DMS79 (cell line): Measurements from ENCODE around the gene RFC4.
"Not testable (repeated sequence)": the region's sequence is repeated elsewhere in the genome, so short reads cannot be mapped to it uniquely, and the experiment has no call there.

ENCODE experiments used
- DNase-seq: peaks from one replicate; lab custom pipeline; 2025; lab: John Stamatoyannopoulos, UW

Gene RFC4

GRCh38 chr3:186806089-186807055 lies at the start of gene RFC4:
TSS of gene RFC4 (minus strand) at chr3:186806482. CDS start at chr3:186804713, 1,769 bp downstream.
- DNase-seq, result peak; percentile 58

GRCh38 chr3:186854954-186855353 lies 48.7 kb upstream of the RFC4 start:
- DNase-seq, result no peak

DNA sequence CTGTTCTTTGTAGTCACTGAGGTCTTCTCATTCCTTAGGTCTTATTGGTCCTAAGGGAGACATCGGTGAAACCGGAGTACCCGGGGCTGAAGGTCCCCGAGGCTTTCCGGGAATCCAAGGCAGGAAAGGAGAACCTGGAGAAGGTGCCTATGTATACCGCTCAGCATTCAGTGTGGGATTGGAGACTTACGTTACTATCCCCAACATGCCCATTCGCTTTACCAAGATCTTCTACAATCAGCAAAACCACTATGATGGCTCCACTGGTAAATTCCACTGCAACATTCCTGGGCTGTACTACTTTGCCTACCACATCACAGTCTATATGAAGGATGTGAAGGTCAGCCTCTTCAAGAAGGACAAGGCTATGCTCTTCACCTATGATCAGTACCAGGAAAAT lies 47.9 kb upstream of the RFC4 start:
- DNase-seq, result no peak

DNA sequence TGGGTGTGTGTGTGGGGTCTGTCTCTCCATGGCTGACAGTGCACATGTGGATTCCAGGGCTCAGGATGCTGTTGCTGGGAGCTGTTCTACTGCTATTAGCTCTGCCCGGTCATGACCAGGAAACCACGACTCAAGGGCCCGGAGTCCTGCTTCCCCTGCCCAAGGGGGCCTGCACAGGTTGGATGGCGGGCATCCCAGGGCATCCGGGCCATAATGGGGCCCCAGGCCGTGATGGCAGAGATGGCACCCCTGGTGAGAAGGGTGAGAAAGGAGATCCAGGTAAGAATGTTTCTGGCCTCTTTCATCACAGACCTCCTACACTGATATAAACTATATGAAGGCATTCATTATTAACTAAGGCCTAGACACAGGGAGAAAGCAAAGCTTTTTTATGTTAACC lies 46.7 kb upstream of the RFC4 start:
- no peak for DNase-seq

- not testable (repeated sequence) for DNase-seq
Observed at GRCh38 chr3:186851835-186852234, 45.6 kb upstream of the RFC4 start.

GRCh38 chr3:186849374-186849975 lies 43.2 kb upstream of the RFC4 start:
- peak; percentile 23 for DNase-seq

DNA sequence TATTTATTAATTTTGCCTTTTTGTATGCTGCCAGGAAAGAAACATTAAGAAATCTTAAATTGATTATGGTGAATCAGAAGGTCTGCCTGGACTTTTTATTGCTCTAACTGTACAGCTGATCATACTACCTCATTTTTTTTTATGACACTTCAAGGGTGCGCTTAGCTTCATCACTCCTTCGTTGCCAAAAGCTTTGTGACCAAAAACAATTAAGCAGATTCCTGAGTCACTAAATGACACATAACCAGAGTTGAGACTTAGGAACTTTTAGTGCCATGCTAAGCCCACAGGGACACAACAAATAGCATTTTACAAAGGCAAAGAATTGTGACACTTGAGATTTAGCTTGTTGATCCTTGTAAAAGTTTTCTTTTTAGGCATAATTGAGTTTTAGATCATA lies 41.2 kb upstream of the RFC4 start:
- DNase-seq, result no peak

DNA sequence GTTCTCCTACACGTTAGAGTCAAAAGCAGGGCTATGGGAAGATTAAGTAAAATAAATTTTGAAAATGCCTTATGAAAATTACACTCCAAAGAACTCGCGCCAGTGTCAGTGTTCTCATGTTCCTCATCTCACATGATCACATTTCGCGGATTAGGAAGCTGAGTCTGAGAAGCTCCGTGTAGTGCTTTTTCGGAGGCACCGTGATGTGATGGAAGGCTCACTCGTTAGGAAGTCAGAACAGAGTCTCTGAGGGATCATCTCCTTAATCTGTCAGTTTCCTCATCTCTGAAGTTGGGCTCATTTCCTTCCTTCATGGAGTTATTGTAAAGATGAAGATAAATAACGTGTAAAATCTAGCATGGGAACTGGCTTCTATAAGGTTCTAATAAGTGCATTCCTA lies 39.5 kb upstream of the RFC4 start:
- DNase-seq, result no peak

DNA sequence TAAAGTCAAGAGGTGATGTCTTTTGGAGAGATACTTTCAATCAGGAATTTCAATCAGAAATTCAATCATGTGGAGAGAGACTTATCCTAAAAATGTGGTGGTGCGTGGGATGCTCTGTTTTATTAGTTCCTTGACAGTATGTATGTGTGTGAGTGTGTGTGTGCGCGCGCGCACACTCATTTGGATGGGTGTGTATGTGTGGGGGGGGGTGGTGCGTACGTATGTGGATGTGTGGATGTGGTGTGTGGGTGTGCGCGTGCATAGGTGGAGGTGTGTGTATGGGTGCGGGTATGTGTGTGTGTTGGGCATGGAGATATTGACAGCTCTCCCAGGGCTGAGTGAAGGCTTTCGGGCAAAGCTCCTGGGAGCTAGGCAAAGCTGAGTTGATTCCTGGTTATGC lies 38.6 kb upstream of the RFC4 start:
- DNase-seq, result no peak

DNA sequence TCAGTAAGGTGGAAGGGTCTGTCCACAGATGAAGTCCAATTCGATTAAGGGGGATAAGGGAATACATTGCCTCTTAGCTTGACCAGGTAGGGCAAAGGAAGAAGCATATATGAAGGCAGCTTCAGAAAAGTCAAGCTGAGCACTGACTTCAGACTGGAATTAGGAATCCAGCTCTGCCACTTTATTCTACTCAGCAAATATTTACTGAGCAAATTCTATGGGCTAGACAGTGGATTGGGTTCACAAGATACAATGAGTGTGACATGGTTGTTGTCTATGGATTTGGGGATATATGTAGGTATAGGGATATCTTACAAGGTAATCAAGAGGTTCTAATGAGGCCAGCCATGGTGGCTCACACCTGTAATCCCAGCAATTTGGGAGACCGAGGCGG lies 36.8 kb upstream of the RFC4 start:
- no peak for DNase-seq

DNA sequence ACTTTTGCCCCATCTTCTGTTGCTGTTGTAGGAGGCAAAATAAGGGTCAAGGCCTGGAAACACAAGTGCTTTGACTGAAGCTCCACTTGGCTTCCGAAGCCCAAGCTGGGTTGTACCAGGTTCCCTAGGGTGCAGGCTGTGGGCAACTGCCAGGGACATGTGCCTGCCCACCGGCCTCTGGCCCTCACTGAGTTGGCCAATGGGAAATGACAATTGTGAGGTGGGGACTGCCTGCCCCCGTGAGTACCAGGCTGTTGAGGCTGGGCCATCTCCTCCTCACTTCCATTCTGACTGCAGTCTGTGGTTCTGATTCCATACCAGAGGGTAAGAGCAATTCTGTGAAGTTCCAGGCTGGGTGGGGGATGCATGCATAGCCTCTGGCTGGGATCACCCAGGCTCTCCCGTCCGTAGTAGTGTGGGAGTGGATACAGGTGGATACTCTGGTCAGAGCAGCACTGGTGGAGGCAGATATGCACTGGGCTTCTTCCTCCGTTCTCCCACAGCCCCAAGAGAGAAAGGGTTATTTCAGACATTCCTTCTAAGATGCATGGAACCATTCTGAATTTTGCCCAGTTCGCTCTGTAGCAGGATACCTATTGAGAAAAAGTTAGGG lies 36.2 kb upstream of the RFC4 start, which contains the start of gene ADIPOQ:
TSS of gene ADIPOQ (plus strand) at position 285 of the 613 bp plus-strand sequence. CDS start 10,349 bp downstream, outside the sequence.
- no peak for DNase-seq

- DNase-seq, result no peak
Observed at GRCh38 chr3:186841620-186842019, 35.3 kb upstream of the RFC4 start.

DNA sequence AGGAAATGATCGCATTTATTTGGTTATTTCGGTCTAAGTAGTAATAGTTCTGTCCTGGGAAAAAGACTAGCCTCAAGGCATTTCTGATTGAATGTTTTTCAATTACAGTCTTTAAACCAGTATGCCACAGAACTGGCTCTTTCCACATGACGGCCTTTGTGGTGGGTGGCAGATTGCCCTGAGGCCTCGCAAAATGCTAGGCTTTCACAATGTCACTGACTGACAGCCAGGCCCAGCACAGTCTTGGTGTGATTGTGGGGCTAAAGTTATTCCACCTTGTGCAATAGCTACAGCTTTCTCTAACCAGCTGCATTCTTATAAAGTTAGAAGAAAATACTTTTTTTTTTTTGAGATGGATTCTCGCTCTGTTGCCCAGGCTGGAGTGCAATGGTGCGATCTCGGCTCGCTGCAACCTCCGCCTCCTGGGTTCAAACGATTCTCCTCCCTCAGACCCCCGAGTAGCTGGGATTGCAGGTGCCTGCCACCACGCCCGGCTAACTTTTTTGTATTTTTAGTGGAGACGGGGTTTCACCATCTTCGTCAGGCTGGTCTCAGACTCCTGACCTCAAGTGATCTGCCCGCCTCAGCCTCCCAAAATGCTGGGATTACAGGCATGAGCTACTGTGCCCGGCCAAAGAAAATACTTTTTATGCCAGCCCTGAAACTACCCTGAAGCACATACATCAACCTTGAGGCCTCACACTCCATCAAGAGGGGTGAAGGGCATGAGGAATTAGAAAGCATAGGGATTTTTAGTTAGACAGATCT lies 33.8 kb upstream of the RFC4 start:
- DNase-seq, result no peak

GRCh38 chr3:186832276-186832675 lies 26.0 kb upstream of the RFC4 start:
- DNase-seq, result no peak

DNA sequence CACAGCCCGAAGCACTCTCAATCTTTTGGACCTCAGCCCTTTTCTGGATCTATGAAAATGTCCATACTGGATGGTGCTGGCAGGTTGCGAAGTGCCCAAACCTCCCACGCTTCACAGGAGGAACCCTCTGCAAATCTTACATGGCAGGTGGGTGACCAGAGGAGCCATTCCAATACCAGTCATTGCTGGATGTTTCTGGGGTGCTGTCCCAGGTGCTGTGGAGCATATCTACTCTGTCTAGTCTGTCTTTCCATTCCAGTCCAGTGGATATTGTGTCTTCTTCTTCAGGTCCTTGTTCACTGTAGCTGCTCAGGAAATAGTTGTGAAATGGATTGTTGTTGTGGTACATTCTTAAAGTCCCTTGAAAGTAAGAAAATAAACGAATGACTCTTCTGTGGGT lies 25.5 kb upstream of the RFC4 start:
- no peak for DNase-seq

DNA sequence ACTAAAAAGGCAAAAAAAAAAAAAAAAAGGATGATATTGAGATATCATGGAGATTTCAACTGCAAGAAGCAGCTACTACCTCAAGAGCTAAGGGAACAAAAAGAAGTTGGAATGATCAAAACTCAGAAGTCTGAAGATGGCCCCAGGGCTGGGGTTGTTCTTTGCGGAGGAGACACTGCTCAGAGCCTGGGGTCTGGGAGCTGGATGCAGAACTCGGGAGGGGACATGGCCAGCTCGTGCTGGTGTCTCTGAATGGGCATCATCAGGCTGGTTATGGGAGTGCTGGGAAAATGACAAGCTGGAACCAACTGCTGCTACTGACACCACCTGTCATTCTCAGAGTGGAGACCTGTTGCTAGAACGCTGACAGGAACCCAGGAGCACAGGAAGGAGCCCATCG lies 22.1 kb upstream of the RFC4 start:
- DNase-seq, result no peak

DNA sequence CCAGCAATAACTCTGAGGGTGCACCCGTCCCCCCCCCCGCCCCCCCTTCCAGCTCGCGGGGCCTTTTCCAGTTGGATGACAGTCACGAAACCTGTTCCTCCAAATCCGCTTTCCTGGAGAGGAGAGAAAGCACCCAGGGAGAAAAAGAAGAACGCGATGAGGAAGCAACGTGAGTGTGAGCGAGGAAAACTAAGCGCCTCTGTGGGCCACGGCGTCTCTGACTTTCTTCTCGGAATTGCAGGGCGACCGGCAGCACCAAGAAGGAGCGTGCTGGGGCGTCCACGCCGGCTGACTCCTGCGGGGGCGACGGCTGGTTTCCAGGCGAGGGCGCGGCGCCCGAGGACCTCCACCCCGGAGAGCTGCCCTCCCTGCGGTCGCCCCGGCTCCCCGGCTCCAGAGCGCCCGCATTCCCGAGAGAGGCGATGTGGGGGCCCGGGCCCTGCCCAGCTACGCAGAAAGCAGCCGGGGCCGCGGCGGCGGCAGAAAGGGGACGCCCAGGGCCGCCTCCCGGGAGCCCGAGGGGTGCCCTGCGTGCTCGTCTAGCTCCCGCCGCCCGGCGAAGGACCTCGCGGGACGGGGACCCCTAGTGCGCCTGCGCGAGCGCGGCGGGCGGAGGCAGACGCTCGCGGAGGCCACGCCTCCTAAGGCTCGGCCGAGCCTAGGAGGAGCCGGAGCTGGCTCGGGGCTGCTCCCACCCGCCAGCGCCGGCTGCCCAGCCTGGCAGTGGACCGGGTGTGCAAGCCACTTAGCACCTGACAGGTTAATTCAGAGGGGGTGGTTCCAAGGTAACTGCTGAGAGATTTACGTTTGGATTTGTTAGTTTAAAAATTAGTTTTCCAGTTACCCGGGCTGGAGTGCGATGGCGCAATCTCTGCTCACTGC lies 20.9 kb upstream of the RFC4 start:
- DNase-seq, result peak; percentile 64

- DNase-seq, result no peak
Observed at GRCh38 chr3:186826410-186826975, 20.2 kb upstream of the RFC4 start.

GRCh38 chr3:186825872-186826409 lies 19.7 kb upstream of the RFC4 start:
- DNase-seq, result no peak

GRCh38 chr3:186825294-186825821 lies 19.1 kb upstream of the RFC4 start:
- DNase-seq, result peak; percentile 12
